GM19438 (cell line): ENCODE measurements around the gene ENTREP3.

Experiments used
- ATAC-seq: cut with Tn5 transposase; IDR thresholded peaks from one replicate; pipeline ENCODE4 v1.9.1; 2021; ENCODE audit warnings: low read depth; ENCODE audit not compliant: unreplicated experiment

Gene ENTREP3

DNA sequence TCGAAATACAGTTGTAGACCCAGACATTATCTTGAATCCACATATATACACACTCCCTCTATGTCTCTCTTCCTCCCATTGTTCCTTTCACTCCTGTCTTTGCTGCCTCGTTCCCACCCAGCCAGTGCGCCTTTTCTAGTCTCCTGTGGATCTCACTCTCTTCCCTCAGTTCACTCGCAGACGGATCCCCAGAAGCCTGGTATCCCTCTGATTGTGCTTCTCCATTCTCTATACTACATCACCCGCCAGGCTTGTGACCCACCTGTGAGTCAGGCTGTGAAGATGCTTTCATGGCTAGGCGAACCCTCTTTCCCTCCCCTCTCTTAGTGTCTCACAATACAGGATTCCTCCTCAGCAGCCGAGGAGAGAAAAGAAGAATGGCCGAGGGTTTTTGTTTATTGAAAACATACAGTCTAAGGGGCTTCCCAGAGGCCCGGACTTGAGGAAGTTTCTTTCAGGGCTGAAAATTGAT, 23.4 kb upstream of the ENTREP3 start:
- no peak for ATAC-seq

DNA sequence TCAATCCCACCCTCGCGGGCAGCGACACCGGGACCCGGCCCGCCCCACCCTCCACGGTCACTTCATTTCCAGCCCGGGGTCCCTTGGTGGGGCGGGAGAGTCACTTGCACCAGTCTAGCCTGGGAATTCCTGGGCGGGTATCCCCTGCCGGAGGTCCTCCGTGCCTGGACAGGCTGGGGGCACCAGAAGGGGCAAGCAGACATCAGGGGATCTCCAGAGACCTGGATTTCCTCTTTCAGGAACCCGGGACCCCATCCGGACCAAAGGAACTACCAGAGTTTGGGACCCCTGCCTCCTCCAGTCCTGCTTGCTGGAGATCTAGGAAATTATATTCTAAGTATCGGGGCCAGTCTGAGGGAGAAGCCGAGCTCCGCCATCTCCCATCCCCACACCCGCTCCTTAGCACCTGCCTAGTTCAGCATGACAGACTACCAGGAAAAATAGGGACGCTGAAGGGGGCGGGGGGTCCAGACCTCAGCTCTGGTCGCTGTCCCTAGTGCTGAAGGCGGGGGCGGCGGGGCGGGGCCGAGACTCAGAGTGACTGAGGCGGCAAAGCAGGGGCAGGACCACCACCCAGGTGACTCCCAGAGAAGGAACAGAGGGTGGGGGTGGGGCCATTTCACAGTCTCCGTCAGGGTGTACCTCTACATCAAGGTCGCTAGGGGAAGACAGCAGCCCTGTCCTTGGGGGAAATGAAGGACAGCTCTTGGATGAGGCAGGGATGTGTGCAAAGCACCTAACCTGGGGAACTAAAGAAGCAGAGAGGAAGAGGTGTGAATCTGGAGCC, 22.8 kb upstream of the ENTREP3 start:
- no peak for ATAC-seq

DNA sequence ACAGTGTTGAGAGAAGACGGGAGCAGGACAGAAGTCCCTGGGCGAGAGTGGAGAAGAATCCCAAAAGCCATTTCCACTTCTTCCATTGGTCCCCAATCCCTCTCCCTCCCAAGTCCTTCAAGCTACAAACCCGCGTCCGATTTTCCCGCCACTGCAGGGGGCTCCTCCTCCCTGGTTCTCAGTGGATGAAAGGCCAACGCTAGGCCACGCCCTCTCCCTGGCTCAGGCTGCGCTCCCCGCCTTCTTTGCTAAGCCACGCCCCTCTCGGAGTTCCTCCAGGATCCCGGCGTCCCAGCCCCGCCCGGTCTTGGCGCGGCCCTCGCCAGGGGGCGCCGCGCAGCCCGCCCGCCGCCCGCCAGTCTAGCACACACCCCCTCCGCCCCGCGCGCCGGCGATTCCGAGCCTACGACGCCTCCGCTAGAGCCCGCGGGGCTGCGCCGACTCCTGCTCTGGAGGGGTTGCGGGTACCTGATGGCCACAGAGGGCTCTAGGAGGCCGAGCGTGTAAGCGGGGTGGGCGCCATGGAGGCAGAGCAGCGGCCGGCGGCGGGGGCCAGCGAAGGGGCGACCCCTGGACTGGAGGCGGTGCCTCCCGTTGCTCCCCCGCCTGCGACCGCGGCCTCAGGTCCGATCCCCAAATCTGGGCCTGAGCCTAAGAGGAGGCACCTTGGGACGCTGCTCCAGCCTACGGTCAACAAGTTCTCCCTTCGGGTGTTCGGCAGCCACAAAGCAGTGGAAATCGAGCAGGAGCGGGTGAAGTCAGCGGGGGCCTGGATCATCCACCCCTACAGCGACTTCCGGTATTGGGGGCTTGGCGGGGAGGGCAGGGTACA, 22.0 kb upstream of the ENTREP3 start, which contains the start of gene HCN3:
HCN3 (plus strand) TSS at position 394 of the 832 bp plus-strand sequence; CDS start at position 522, 128 bp downstream.
- peak; percentile 53 for ATAC-seq

DNA sequence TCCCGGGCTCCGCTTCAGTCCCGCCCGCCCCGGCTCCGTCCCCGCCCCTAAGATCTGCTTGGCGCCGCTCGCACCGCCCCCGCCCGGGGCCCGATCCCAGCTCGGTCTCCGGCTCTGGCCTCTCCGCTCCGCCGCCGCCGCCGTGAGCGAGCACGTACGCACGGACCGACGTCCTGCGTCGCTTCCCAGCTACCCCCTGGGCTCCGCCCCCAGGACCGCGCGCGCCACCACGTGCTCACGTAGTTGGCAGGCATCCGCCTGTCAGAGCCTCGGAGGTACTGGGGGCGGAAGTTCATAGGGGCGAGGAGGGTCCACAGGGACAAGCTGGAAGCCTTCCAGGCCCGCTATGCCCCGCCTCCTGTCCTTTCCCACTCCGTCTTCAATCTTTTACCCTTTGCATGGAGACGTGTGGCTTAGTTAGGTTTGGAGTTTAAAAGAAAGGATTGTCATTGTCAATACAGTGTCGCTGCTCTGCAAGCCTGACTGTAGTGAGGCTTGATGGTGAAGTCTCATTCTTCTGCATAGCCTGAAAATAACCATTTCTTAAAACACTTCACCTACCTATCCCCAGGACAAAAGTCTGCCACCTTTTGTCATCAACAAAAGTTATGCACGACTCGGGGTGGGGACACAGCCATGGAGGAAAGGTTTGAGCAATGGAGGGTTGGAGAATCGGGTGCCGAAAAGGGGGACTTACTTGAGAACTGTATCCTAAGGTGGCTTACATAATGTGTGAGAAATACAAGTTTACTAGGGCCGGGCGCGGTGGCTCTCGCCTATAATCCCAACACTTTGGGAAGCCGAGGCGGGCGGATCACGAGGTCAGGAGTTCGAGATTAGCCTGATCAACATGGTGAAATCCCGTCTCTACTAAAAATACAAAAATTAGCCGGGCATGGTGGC, 18.3 kb upstream of the ENTREP3 start, which contains the start of gene CLK2:
CLK2 (minus strand) TSS at position 162 of the 903 bp plus-strand sequence. CDS start 2,527 bp downstream, outside the sequence.
- peak; percentile 68 for ATAC-seq

DNA sequence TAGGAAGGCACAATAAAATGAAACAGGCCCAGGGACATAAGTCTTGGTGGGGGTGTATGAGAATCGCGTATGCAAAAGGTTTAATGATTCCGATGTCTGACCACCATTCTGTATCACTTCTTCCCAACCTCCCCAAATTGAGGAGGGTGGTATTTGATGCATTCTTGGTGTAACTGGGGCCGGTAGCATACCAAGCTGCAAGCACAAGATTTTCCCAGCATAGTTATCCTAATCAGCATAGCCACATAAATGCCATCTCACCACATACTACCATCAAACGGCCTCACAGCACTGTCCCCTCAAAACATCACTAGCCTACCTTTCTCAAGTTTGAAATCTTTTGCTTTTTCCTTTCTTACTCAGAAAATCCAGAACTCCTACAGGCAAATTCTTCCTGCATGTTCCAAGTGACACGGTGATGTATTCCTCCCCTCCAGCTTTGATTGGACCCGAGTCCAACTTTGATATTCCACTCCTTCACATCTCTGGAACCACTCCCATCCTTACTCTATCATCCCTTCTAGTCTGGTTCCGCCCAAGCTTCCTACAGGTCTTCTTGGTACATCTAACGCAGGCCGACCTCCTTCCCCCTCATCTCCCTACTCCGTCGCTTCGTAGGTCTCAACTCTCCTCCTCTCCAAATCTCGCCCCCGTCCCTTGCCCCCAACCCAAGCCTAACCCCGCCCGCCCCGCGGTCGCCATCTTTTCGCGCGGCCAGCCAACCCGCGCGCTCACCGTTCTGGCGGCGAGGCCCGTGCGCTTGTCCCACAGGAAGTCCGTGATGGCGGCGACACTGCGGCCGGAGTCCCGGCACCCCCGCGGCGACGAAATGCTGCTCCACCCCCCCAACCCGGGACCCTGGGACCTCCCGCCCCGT, 17.4 kb upstream of the ENTREP3 start:
- ATAC-seq, result peak; percentile 41

DNA sequence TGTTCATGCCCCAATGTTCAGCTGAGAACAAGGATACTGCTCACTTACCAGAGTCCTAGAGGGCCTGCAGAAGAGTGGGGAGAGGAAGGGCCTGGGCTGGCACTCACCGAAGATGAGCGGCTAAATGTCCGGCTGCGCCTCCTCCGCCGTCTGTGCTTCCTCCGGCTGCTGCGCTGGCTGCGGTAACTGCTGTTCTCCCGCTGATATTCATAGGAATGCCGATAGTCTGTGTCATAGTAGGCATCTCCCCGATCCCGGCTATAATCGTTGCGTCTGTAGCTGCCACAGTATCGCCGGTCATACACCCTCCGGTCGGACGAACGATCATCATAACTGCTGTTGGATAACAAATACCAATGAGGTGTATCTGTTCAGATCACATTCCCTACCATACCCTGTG, 14.1 kb upstream of the ENTREP3 start:
- ATAC-seq, result no peak

DNA sequence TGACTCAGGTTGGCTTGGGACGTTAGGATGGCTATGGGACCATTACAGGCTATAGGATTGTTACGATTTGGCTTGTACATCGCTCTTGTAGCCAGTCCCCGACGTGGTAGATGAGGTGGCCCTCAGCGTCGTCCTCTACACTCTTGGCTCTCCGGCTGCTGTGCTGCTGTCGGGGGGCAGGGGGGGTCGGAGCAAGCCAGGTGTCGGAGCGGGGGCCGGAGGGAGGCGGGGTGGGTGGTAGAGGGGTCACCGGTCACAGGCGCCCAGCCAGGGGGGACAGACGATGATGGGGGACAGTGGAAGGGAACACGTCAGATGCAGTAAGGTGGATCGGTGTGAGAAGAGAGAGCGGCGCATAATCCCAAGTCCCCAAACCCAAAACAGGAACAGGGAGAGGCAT, 13.3 kb upstream of the ENTREP3 start:
- ATAC-seq, result no peak

DNA sequence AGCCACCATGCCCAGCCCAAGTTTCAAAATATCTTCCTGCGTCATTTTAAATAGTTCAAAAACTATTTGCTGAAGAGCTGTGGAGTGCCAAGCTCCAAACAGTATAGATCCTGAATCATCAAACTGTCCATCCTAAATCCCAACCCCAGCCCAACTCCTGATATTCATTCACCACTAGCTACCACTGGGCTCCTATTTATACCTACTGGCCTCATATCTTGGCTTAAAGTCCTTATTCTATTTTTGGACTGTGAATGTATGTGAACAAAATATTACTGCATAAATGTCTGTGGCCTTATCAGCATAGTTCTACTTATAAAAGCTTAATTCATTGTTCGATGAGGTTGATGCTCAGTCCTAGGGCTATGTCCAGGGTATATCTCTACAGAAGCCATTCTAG, 12.1 kb upstream of the ENTREP3 start:
- ATAC-seq, result no peak

DNA sequence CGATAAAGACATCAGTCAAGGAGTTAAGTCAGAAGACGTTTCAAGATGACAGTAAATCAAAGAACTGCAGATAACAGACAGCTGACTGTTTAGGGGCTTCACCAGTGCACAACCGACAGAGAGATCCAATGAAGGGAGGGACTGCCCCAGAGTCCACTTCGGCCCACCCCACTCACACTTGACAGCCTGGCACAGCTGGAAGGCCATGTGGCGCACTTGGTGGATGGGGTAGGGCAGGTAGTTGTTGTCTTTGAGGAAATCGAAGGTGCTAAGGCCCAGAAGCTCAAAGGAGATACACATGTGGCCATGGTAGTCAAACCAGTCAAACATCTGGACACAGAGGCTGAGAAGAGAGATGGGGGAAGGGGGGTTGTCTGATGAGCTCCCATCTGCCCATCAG, 11.3 kb upstream of the ENTREP3 start:
- no peak for ATAC-seq

DNA sequence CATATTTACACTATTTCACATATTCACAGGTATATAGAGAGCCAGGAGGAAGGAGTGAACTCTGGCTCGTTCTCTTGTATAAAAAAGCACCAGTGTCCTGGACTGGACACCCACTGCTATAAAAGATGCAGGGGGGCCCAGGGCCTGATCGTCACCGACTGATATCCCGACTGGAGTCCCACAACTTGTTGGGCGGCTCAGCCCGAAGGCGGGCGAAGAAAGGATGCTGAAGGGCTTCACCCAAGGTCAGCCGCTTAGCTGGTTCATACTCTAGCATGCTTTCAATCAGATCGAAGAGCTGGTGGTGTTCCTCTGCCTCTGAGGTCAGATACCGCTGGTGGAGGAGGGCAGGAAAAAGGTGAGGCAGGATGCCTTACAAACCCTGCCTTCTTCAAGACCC, 7.8 kb upstream of the ENTREP3 start:
- ATAC-seq, result no peak

DNA sequence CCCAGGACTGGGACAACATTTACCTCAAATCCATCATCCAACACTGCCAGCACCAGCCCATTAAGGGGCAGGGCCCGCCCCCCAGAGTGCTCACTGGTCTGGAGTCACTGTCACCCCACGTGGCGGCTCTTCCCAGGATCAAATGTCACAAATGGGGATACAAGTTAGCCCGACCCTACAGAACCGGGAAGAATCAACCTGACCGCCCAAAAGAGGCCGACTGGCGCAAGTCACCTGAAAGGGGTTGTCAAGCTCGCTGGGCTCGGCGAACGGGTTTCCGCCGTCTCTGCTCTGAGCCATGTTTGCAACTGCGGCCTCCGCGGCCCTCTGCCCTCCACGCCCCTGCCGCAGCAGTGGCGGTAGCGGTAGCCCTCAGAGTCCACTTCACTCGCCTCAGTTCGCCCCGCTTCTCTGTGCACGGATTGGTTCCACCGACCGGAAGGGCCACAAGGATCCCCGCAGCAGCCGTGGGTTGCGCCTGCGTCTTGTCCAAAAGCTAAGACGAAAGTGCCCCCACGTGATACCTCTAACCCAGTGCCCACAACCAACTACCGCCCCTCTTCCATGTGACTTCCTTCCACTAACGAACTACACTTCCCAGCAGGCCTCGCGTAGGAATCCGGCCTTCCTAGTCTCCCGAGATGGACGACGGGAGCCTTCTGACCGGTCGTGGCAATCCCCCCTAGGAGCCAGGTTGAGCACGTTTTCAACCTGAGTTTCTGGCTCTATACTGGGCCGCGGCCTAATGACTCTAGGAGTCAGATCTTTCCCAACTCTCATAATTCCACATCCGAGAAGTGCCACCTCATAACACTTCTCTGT, 6.8 kb upstream of the ENTREP3 start, which contains the start of gene SCAMP3:
SCAMP3 (minus strand) TSS at position 509 of the 822 bp plus-strand sequence; CDS start at position 300, 209 bp downstream.
- peak; percentile 81 for ATAC-seq

DNA sequence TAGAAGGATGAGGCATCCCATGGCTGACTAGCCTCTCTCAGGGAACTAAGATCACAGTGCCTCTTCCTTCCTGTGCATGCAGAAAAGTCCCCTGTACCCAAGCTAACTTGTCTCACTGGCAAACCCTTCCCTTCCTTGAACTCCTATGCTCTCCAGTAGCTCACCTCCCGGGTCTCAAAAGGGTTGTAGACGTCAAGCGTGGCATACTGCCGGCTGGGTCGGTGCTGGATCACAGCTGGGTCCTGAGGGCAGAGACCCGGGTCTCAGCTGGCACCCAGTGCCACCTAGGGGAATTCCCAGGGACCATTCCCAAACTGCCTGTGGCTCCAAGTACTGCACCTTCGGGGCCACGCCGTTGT, 6.2 kb upstream of the ENTREP3 start:
- peak; percentile 24 for ATAC-seq

DNA sequence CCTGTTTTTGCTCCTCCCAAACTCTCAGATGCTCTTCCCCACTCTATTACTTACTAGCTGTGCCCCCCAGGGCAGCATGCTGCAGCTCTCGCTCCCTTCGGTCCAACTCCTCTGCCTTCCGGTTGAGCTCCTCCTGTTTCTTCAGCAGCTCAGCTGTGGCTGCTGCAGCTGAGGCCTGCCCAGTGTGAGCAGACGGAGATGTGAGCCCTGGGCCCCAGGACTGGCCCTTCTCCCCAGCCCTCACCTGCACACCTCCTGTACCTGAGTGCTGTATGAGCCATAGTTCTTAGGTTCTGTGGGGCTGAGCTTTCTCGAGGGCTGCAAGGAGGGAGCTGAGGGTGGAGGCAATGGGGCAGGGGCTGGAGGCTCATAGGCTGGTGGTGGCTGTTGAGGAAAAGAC, 5.0 kb upstream of the ENTREP3 start:
- no peak for ATAC-seq

DNA sequence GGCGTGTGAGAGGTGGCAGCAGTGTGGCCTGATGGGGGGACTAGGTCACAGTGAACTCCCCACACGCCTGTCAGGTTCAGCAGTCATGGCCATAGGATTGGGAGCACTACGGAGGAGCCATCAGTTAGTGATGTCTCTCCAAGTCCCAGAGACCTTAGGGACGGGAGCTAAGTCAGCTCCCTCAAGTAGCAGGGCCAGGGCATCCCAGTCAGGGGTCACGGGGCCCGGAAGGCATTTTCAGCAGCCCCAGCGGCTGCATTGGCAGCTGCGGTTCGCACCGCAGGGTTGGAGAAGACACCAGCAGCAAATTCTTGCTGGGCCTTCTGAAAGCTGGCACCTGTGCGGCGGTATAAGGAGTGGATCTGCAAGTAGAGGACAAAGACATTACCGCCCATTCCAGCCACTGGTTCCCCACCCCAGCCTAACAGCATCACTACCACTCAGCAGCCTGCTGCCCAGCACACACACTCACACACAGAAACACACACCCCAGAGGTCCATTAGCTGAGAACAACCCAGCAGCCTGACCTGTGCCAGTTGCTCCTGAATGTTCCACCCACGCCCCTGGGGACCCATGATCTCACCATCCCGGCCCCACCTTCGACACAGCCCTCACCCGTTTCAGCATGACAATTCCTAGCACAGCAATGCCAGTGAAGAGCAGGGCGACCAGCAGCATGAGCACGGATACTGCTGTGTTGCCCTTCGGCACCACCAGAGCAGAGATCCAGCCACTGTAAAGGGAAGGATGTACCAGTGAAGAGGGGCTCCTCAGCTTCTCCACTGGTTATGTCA, 972 bp upstream of the ENTREP3 start:
- ATAC-seq, result no peak

DNA sequence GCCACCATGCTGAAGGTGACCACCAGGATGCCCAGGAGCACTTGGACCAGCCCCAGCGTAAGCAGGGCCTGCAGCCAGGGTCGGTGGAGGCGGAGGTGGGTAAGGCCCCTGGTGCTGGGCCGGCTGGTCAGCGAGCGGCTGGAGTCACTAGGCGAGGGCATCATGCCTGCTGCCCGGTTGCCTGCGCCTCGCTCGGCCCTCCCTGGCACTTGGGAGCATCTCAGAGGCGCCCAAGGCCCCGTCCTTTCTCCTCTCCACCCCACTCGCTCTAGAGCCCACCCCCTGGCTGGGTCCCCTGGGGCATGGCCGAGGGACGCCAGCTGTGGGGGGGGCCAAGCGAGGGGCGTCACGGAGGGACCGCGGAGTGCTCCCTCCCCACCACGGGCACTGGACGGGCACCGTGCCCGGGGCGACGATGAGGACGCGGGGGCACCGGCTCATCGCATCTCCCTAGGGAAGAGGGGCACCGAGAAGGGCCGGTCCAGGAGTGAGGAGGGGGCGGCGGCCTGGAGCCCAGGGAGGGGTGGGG, 505 bp downstream of the ENTREP3 start:
- ATAC-seq, result no peak

DNA sequence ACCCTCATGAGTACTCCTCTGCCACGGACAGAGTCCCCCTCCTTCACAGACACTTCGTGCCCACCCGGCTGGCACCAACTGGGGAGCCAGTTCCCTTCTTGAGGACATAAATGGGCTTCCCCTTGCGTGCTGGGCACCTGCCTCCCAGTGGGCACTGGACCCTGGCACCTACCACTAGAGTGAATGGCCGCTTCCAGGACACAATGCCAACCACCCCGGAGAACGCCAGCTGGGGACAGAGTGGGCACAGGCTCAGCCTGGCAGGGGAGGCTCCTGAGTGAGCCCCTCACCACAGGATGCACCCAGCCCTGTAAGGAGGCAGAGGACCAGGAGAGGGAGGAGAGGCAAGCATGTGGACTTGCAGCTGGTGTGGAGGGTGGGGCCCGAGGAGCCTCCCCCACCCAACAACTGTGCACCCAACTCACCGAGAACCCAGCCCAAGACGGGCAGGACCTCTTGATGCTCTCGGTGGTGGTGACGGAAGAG, 1.0 kb downstream of the ENTREP3 start:
- ATAC-seq, result no peak

DNA sequence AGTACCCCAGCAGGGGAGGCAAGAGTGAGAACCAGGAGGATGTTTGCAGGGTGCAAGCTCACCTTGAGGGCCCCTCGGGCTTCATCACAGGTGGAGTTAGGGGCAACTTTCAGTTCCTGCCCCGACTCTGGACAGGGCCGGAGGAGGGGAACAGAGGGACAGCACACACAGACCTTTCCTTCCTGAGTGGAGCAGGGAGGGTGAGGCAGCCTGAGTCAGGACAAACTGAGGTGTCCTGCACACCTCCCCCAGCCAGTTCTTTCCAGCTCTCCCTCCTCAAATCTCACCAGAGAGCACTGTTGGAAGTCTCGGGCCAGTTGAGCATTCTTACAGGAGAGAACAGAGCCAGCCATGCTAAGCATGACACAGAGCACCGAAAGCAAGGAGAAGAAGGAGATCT, 1.5 kb downstream of the ENTREP3 start:
- ATAC-seq, result no peak
